Right lobe of liver (tissue), 6 donors: ENCODE results near the gene RHBDD1. TPM values are rescaled to one million over a fixed set of nuclear protein-coding genes. Genes with fewer than 3 reads are reported as not detected.

ENCODE experiments used
- ATAC-seq, 4 donors: fragments of 200-7000 bp; cut with Tn5 transposase; one replicate each; pipeline ENCODE4 v1.9.1; 2020; ENCODE audit warnings: mild to moderate bottlenecking in 4 of 4, moderate library complexity in 4 of 4
- DNase-seq, 3 donors: peaks; one replicate each; pipeline ENCODE4 v3.0.0-alpha.2; 2020
- H3K27ac ChIP-seq, 3 donors: fragments of 200-600 bp; one replicate each; pipeline ENCODE4 v1.8.0; 2022
- H3K27me3 ChIP-seq, 2 donors: fragments of 200-600 bp; one replicate each; pipeline ENCODE4 v1.8.0; 2022
- H3K36me3 ChIP-seq, 4 donors: fragments of 200-600 bp; sonication (generic) in 1 of 4; one replicate each; pipeline versions ENCODE4 v1.5.1 to v1.8.0; 2017 to 2022; ENCODE audit warnings: control low read depth in 1 of 4
- H3K4me1 ChIP-seq, 4 donors: fragments of 200-600 bp; sonication (generic) in 1 of 4; one replicate each; pipeline versions ENCODE4 v1.5.1 to v1.8.0; 2017 to 2022; ENCODE audit warnings: control low read depth in 1 of 4
- H3K4me3 ChIP-seq, 3 donors: fragments of 200-600 bp; one replicate each; pipeline ENCODE4 v1.8.0; 2022
- H3K9me3 ChIP-seq, 4 donors: fragments of 200-600 bp; sonication (generic) in 1 of 4; one replicate each; pipeline versions ENCODE4 v1.5.1 to v1.8.0; 2017 to 2022; ENCODE audit warnings: control low read depth in 1 of 4
- POLR2A ChIP-seq: fragments of 450-650 bp; IDR thresholded peaks from one replicate; pipeline ENCODE4 v1.6.1; 2017; ENCODE audit warnings: antibody characterized with exemption, mild to moderate bottlenecking
- WGBS: methylation state at CpG from one replicate; pipeline ENCODE4 v1.1.6; 2018; ENCODE audit warnings: low coverage, low lambda C conversion rate; ENCODE audit not compliant: insufficient coverage; ENCODE audit errors: missing lambda C conversion rate; 5-methylcytosine and 5-hydroxymethylcytosine counted together
- intact Hi-C, 2 donors: fragments of 100-400 bp; cut with DNase I; formaldehyde crosslinking; loops; one replicate each; pipeline versions ENCODE4 v1.11.2 to v1.14.1; 2022
- total RNA-seq, 6 experiments: library from RNA; depleted of rRNA in 2 of 6; stranded (reverse); fragments of >200 nt in 2 of 6; fragmentation: NEBNext Ultra II Directional in 3 of 6; extraction: Animal tissue kit (Norgen Biotek cat#: 25700) in 3 of 6; gene quantifications; one replicate each; pipeline versions ENCODE4 v1.1.0 to v1.2.4, GENCODE V29; 2016 to 2023
- TF ChIP-seq, protein P1 (sequence below), 4 donors: fragments of 200-600 bp in 3 of 4; fragments of 450-650 bp in 1 of 4; IDR thresholded peaks; one replicate each; pipeline versions ENCODE4 v1.5.1 to v1.8.0; 2016 to 2022; ENCODE audit warnings: antibody characterized with exemption in 4 of 4, mild to moderate bottlenecking in 2 of 4
- donor health status: DM: no; HTN: yes; CAD: no.
- donor health status: DM: no; HTN: no; CAD: no.
- donor health status: DM: no; HTN: no; CAD: no.
- donor health status: DM: no; HTN: yes; CAD: no.
- donor health status: DM: no; HTN: yes; CAD: no.

RHBDD1 gene
- total RNA-seq, 6 experiments from 2014 or later, result 14.7 to 25.3 (median 21.0) TPM

DNA sequence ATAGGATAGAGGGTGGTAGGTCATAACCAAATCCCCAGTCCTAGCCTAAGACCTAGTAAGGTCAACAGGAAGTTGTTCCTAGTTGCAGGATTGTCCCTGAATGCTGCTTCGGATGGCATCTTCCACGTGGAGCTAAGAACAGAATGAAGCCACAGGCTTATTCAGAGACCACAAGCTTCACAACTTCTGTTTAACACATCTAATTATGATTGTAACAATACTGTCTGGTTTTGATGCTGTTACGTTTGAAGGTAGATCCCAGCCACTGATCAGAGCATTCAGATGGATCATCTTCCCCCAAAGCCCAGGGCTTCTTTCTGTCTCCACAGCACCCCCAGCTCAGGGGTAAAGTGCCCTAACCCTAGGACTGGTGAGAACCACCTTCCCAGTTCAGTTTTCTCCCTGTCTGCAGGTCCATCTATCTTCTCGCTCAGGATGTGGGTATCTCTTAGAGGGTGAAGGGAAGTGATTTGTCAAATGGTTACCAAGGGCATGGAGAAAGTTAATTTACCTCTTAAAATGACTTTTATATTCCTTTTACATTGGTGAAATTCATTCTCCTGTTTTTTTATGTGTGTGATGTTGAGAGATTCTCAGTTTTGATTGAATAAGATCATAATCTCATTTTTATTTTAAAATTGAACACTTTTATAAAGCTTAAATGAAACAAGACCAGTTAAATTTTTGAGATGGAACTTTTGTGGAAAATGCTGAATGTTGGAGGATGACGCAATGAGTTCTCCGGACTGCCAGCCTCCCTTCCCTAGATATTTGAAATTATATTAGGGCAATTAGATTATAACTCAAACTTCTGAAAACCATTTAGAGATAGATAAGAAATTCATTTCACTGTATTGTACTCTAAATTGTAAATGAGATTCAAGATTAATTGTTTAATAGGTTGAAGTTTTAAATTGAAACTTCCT lies 66.5 kb downstream of the RHBDD1 start:
- ATAC-seq (no peak), DNase-seq (no peak)
- no peaks in the 10 kb centered on the region for H3K9me3 ChIP-seq
- H3K4me1 ChIP-seq, result no peaks in the 10 kb centered on the region
- H3K4me3 ChIP-seq, result no peak overlapping the region
- H3K27ac ChIP-seq, result no peak overlapping the region
- peaks cover 0 to 2% (median 0%) of the 10 kb centered on the region in 4 donors for H3K36me3 ChIP-seq
- intact Hi-C loops, result no loop called here
- H3K27me3 ChIP-seq, result no peaks in the 10 kb centered on the region
- no peak for TF ChIP-seq POLR2A
- TF ChIP-seq, protein P1, sequence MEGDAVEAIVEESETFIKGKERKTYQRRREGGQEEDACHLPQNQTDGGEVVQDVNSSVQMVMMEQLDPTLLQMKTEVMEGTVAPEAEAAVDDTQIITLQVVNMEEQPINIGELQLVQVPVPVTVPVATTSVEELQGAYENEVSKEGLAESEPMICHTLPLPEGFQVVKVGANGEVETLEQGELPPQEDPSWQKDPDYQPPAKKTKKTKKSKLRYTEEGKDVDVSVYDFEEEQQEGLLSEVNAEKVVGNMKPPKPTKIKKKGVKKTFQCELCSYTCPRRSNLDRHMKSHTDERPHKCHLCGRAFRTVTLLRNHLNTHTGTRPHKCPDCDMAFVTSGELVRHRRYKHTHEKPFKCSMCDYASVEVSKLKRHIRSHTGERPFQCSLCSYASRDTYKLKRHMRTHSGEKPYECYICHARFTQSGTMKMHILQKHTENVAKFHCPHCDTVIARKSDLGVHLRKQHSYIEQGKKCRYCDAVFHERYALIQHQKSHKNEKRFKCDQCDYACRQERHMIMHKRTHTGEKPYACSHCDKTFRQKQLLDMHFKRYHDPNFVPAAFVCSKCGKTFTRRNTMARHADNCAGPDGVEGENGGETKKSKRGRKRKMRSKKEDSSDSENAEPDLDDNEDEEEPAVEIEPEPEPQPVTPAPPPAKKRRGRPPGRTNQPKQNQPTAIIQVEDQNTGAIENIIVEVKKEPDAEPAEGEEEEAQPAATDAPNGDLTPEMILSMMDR (IDR thresholded peaks at IDR 0.05), result no peak
- 87% methylated on average over 6 of the region's 6 CpGs for WGBS

DNA sequence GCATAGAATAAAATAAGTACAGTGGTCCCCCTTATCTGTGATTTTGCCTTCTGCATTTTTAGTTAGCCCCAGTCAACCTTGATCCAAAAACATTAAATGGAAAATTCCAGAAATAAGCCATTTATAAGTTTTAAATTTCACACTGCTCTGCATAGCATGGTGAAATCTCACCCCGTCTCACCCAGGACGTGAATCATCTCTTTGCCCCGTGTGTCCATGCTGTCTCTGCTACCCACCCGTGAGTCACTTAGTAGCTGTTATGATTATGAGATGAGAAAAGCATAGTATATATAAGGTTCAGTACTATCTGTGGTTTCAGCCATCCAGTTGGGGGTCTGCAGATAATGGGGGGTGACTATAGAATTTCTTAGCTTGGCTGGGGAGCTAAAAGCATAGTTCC lies 67.3 kb downstream of the RHBDD1 start:
- H3K27me3 ChIP-seq, result no peaks in the 10 kb centered on the region
- no peaks in the 10 kb centered on the region for H3K4me1 ChIP-seq
- H3K27ac ChIP-seq, result no peak overlapping the region
- no peaks in the 10 kb centered on the region for H3K9me3 ChIP-seq
- no peak for ATAC-seq
- TF ChIP-seq, protein P1 (IDR thresholded peaks at IDR 0.05), result no peak
- no peak for TF ChIP-seq POLR2A
- peaks cover 0 to 2% (median 0%) of the 10 kb centered on the region in 4 donors for H3K36me3 ChIP-seq
- intact Hi-C loops, result no loop called here
- no peak for DNase-seq
- WGBS, result 88% methylated on average over 4 of the region's 4 CpGs
- no peak overlapping the region for H3K4me3 ChIP-seq

DNA sequence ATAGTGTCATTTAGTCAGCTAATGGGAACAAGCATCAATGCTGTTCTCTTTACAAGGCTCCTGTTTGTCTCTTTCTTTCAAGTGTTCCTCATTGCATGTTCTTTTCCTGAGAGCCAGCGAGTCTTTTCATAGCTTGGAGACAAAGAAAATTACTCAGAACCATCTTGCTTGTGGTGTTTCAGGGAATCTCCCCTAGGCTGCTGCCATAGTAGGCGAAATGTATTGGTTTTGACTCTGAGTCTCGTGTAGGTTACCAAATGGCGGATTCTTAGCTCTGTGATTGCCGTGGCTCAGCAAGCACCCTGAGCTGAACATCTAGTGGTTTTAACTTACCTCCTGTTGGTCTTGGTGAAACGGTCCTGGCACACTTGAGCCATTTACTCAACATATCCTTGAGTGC lies 68.7 kb downstream of the RHBDD1 start:
- Histone ChIP-seq H3K4me1 (no peaks in the 10 kb centered on the region), H3K27me3 (no peaks in the 10 kb centered on the region), H3K9me3 (no peaks in the 10 kb centered on the region), H3K36me3 (peaks cover 0 to 2% (median 0%) of the 10 kb centered on the region in 4 donors), H3K27ac (no peak overlapping the region), H3K4me3 (no peak overlapping the region)
- WGBS, result 86% methylated on average over 5 of the region's 6 CpGs
- intact Hi-C loops, result no loop called here
- DNase-seq, result no peak
- ATAC-seq, result no peak
- no peak for TF ChIP-seq POLR2A
- TF ChIP-seq, protein P1 (IDR thresholded peaks at IDR 0.05), result no peak

DNA sequence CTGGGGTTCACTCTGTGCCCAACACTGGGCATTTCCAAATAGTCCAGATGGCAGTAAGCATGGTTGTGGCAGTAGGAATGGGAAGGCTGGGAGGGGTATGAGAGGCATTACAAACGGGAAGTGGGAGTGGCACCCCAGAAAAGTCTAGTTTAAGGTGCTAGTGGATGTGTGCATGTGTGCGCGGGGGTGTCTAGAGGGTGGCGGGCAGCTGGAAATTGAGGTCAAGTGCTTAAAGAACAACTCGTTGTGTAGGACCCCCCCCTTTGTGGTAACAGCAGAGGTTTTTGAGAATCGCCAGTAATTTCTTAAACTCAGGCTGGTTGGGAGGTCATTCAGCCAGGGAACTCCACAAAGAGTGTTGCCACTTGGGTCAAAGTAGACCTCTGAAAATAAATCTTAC lies 69.9 kb downstream of the RHBDD1 start:
- 73% methylated on average over 6 of the region's 6 CpGs for WGBS
- Histone ChIP-seq H3K27me3 (no peaks in the 10 kb centered on the region), H3K4me1 (no peaks in the 10 kb centered on the region), H3K27ac (no peak overlapping the region), H3K4me3 (no peak overlapping the region), H3K9me3 (no peaks in the 10 kb centered on the region), H3K36me3 (peaks cover 0 to 2% (median 0%) of the 10 kb centered on the region in 4 donors)
- intact Hi-C loops, result no loop called here
- ATAC-seq (no peak), DNase-seq (no peak)
- TF ChIP-seq, protein P1 (IDR thresholded peaks at IDR 0.05), result no peak
- no peak for TF ChIP-seq POLR2A
